GM21423 (cell line): ENCODE data around the gene SLC35G2.
"Not testable (repeated sequence)": the region's sequence is repeated elsewhere in the genome, so short reads cannot be mapped to it uniquely, and the experiment has no call there.

Experiments used
- ATAC-seq: cut with Tn5 transposase; IDR thresholded peaks from one replicate; pipeline ENCODE4 v1.9.1; 2021; ENCODE audit warnings: mild to moderate bottlenecking, moderate library complexity; ENCODE audit not compliant: unreplicated experiment

The SLC35G2 gene

GRCh38 chr3:136835089-136835812 is 16.3 kb downstream of the SLC35G2 start:
- no peak for ATAC-seq

- no peak for ATAC-seq
Measured at GRCh38 chr3:136835813-136836510, 17.0 kb downstream of the SLC35G2 start.

GRCh38 chr3:136836511-136837156 is 17.7 kb downstream of the SLC35G2 start:
- ATAC-seq, result no peak

GRCh38 chr3:136838641-136839555 is 20.0 kb downstream of the SLC35G2 start:
- ATAC-seq, result no peak

- ATAC-seq, result no peak
Measured at GRCh38 chr3:136839556-136839931, 20.6 kb downstream of the SLC35G2 start.

GRCh38 chr3:136840252-136840651 is 21.3 kb downstream of the SLC35G2 start:
- no peak for ATAC-seq

GRCh38 chr3:136842294-136842693 is 23.4 kb downstream of the SLC35G2 start:
- no peak for ATAC-seq

- no peak for ATAC-seq
Measured at GRCh38 chr3:136844724-136845123, 25.8 kb downstream of the SLC35G2 start.

GRCh38 chr3:136852180-136852579 is 33.3 kb downstream of the SLC35G2 start:
- ATAC-seq, result no peak

- ATAC-seq, result no peak
Measured at GRCh38 chr3:136856665-136857064, 37.7 kb downstream of the SLC35G2 start.

GRCh38 chr3:136858381-136858780 is 39.5 kb downstream of the SLC35G2 start:
- ATAC-seq, result no peak

- ATAC-seq, result no peak
Measured at GRCh38 chr3:136860541-136860940, 41.6 kb downstream of the SLC35G2 start.

- peak; percentile 96 for ATAC-seq
Measured at GRCh38 chr3:136861890-136862616, 43.1 kb downstream of the SLC35G2 start, which contains the start of gene NCK1. TSS of gene NCK1 (plus strand) at chr3:136862208. CDS start at chr3:136928002, 65,794 bp downstream.

GRCh38 chr3:136862617-136863322 is 43.8 kb downstream of the SLC35G2 start:
- peak; percentile 18 for ATAC-seq

- ATAC-seq, result no peak
Measured at GRCh38 chr3:136869282-136869681, 50.4 kb downstream of the SLC35G2 start.

GRCh38 chr3:136872258-136872657 is 53.3 kb downstream of the SLC35G2 start:
- not testable (repeated sequence) for ATAC-seq

GRCh38 chr3:136879510-136879909 is 60.6 kb downstream of the SLC35G2 start:
- ATAC-seq, result not testable (repeated sequence)

GRCh38 chr3:136882571-136882970 is 63.6 kb downstream of the SLC35G2 start:
- no peak for ATAC-seq

- ATAC-seq, result no peak
Measured at GRCh38 chr3:136883967-136884720, 65.2 kb downstream of the SLC35G2 start.
